Gastroesophageal sphincter (tissue), 3 donors: ENCODE measurements around the gene ROR1.

ENCODE experiments used
- POLR2A ChIP-seq, 2 donors: fragments of 450-650 bp; IDR thresholded peaks; one replicate each; pipeline ENCODE4 v1.6.1; 2017; ENCODE audit warnings: antibody characterized with exemption in 2 of 2, mild to moderate bottlenecking in 2 of 2, moderate library complexity in 1 of 2
- TF ChIP-seq, protein P1 (sequence below), 4 experiments: fragments of 200-600 bp in 2 of 4; fragments of 450-650 bp in 2 of 4; sonication (generic) in 1 of 4; IDR thresholded peaks; one replicate each; pipeline ENCODE4 v1.5.1; 2017 to 2019; ENCODE audit warnings: antibody characterized with exemption in 4 of 4, mild to moderate bottlenecking in 2 of 4, moderate library complexity in 2 of 4

DNA sequence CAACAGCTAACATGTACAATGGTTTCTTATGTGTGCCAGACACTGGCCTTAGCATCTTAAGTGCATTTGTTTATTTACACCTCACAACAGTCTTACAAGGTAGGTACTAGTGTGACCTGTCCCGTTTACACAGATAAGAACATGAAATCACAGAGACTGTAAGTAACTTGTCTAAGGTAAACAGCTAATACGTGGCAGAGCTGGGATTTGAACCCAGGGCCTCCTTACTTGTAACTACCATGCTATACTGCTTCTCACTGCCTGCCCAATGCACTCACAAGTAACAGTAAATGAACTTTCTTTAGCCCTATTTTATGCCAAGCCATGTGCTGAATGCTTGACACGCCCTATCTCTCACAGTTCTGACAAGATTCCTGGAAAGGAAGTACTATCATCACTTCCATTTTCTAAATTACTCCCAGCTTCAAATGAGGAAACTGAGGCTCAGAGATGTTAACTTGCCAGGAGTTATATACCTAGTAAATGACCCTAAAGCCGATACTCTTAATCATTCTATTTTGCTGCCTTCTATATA is 25.7 kb upstream of the ROR1 start:
- TF ChIP-seq POLR2A (IDR thresholded peaks at IDR 0.05): no peak
- TF ChIP-seq, protein P1, sequence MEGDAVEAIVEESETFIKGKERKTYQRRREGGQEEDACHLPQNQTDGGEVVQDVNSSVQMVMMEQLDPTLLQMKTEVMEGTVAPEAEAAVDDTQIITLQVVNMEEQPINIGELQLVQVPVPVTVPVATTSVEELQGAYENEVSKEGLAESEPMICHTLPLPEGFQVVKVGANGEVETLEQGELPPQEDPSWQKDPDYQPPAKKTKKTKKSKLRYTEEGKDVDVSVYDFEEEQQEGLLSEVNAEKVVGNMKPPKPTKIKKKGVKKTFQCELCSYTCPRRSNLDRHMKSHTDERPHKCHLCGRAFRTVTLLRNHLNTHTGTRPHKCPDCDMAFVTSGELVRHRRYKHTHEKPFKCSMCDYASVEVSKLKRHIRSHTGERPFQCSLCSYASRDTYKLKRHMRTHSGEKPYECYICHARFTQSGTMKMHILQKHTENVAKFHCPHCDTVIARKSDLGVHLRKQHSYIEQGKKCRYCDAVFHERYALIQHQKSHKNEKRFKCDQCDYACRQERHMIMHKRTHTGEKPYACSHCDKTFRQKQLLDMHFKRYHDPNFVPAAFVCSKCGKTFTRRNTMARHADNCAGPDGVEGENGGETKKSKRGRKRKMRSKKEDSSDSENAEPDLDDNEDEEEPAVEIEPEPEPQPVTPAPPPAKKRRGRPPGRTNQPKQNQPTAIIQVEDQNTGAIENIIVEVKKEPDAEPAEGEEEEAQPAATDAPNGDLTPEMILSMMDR (IDR thresholded peaks at IDR 0.05): no peak
